ENCODE data around the gene TMEM53.

GRCh38 chr1:44636688-44637598, 37.3 kb downstream of the TMEM53 start:
- TF ChIP-seq EZH2 (optimal IDR thresholded peaks at IDR 0.05; ENCODE audit: low read depth, low read length): no peak
- TF ChIP-seq, protein P1, sequence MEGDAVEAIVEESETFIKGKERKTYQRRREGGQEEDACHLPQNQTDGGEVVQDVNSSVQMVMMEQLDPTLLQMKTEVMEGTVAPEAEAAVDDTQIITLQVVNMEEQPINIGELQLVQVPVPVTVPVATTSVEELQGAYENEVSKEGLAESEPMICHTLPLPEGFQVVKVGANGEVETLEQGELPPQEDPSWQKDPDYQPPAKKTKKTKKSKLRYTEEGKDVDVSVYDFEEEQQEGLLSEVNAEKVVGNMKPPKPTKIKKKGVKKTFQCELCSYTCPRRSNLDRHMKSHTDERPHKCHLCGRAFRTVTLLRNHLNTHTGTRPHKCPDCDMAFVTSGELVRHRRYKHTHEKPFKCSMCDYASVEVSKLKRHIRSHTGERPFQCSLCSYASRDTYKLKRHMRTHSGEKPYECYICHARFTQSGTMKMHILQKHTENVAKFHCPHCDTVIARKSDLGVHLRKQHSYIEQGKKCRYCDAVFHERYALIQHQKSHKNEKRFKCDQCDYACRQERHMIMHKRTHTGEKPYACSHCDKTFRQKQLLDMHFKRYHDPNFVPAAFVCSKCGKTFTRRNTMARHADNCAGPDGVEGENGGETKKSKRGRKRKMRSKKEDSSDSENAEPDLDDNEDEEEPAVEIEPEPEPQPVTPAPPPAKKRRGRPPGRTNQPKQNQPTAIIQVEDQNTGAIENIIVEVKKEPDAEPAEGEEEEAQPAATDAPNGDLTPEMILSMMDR (IDR thresholded peaks at IDR 0.05; ENCODE audit: low read length): no peak

All from MM.1S (cell line).